Mammary epithelial cell (primary cell): Measurements from ENCODE around the gene VCX2.
"Not testable (repeated sequence)": the region's sequence is repeated elsewhere in the genome, so short reads cannot be mapped to it uniquely, and the experiment has no call there.

Source experiments
- EZH2 ChIP-seq: IDR thresholded peaks from 2 replicates; pipeline ENCODE4 v1.6.1; 2012; ENCODE audit warnings: low read length, inconsistent platforms, borderline replicate concordance
- TF ChIP-seq, protein P1 (sequence below), 2 donors: IDR thresholded peaks in 1 of 2; conservative IDR thresholded peaks in 1 of 2; 2 replicates each; pipeline ENCODE4 v1.5.1; 2011 to 2012; ENCODE audit warnings: inconsistent platforms in 2 of 2, low read length in 2 of 2, mild to moderate bottlenecking in 2 of 2, control low read depth in 1 of 2, low read depth in 1 of 2; ENCODE audit not compliant: insufficient read depth in 1 of 2; ENCODE audit errors: extremely low read depth in 1 of 2

DNA sequence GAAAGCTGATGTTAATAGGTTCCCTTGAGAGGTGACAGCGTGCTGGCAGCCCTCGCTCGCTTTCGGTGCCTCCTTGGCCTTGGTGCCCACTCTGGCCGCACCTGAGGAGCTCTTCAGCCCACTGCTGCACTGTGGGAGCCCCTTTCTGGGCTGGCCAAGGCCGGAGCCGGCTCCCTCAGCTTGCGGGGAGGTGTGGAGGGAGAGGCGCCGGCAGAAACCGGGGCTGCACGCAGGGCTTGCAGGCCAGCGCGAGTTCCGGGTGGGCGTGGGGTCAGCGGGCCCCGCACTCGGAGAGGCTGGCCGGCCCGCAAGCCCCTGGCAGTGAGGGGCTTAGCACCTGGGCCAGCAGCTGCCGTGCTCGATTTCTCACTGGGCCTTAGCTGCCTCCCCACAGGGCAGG lies 49.7 kb downstream of the VCX2 start:
- TF ChIP-seq, protein P1, sequence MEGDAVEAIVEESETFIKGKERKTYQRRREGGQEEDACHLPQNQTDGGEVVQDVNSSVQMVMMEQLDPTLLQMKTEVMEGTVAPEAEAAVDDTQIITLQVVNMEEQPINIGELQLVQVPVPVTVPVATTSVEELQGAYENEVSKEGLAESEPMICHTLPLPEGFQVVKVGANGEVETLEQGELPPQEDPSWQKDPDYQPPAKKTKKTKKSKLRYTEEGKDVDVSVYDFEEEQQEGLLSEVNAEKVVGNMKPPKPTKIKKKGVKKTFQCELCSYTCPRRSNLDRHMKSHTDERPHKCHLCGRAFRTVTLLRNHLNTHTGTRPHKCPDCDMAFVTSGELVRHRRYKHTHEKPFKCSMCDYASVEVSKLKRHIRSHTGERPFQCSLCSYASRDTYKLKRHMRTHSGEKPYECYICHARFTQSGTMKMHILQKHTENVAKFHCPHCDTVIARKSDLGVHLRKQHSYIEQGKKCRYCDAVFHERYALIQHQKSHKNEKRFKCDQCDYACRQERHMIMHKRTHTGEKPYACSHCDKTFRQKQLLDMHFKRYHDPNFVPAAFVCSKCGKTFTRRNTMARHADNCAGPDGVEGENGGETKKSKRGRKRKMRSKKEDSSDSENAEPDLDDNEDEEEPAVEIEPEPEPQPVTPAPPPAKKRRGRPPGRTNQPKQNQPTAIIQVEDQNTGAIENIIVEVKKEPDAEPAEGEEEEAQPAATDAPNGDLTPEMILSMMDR (conservative IDR thresholded peaks at IDR 0.05 in 1 of 2, IDR thresholded peaks at IDR 0.05 in 1 of 2; ENCODE audit: extremely low read depth in 1 of 2, insufficient read depth in 1 of 2, low read depth in 1 of 2, low read length in 2 of 2): not testable (repeated sequence)
- not testable (repeated sequence) for TF ChIP-seq EZH2
